Fibroblast of lung (primary cell): ENCODE measurements around the gene TAF1C. TPM values are rescaled to one million over a fixed set of nuclear protein-coding genes. Genes with fewer than 3 reads are reported as not detected.

Source experiments
- DNase-seq, 2 donors: peaks; one replicate each; pipeline versions ENCODE4 v3.0.0 to v3.0.0-alpha.2; 2010; ENCODE audit warnings: low read depth in 2 of 2
- H2AFZ ChIP-seq: 2 replicates; pipeline ENCODE4 v1.5.1; 2012; ENCODE audit warnings: low read length, control low read depth, inconsistent platforms
- H3K27ac ChIP-seq: 2 replicates; pipeline ENCODE4 v1.5.1; 2011; ENCODE audit warnings: low read length, control low read depth; ENCODE audit not compliant: insufficient read depth
- H3K27me3 ChIP-seq: 2 replicates; pipeline ENCODE4 v1.5.1; 2011; ENCODE audit warnings: mild to moderate bottlenecking, low read length; ENCODE audit not compliant: control insufficient read depth, insufficient read depth
- H3K36me3 ChIP-seq: 2 replicates; pipeline ENCODE4 v1.5.1; 2011; ENCODE audit warnings: low read length; ENCODE audit not compliant: control insufficient read depth, insufficient read depth
- H3K4me1 ChIP-seq: 2 replicates; pipeline ENCODE4 v1.5.1; 2011; ENCODE audit warnings: low read length; ENCODE audit not compliant: control insufficient read depth, insufficient read depth; ENCODE audit errors: extremely low read depth
- H3K4me2 ChIP-seq: 2 replicates; pipeline ENCODE4 v1.5.1; 2011; ENCODE audit warnings: low read length, control low read depth; ENCODE audit not compliant: insufficient read depth; ENCODE audit errors: extremely low read depth
- H3K4me3 ChIP-seq, 4 experiments: fragments of 200-600 bp in 1 of 4; sonication (generic) in 1 of 4; replicated peaks in 1 of 4; 2 replicates each; pipeline ENCODE4 v1.5.1; 2011 to 2016; ENCODE audit warnings: low read length in 4 of 4, low read depth in 3 of 4, mild to moderate bottlenecking in 3 of 4, control low read depth in 2 of 4, inconsistent platforms in 1 of 4, mixed read lengths in 1 of 4; ENCODE audit not compliant: insufficient read depth in 1 of 4; ENCODE audit errors: control extremely low read depth in 1 of 4
- H3K79me2 ChIP-seq: 2 replicates; pipeline ENCODE4 v1.5.1; 2012; ENCODE audit warnings: mild to moderate bottlenecking, low read length, inconsistent platforms; ENCODE audit not compliant: control insufficient read depth, insufficient read depth
- H3K9ac ChIP-seq: 2 replicates; pipeline ENCODE4 v1.5.1; 2011; ENCODE audit warnings: mild to moderate bottlenecking, low read length, control low read depth; ENCODE audit not compliant: insufficient read depth
- H3K9me3 ChIP-seq: 2 replicates; pipeline ENCODE4 v1.5.1; 2012; ENCODE audit warnings: low read depth, low read length; ENCODE audit not compliant: control insufficient read depth, insufficient read depth
- H4K20me1 ChIP-seq: 2 replicates; pipeline ENCODE4 v1.5.1; 2011; ENCODE audit warnings: low read length; ENCODE audit not compliant: control insufficient read depth, insufficient read depth; ENCODE audit errors: extremely low read depth
- CTCF ChIP-seq, 2 donors: IDR thresholded peaks in 1 of 2; conservative IDR thresholded peaks in 1 of 2; 1 replicate in 1 of 2; 2 replicates in 1 of 2; pipeline ENCODE4 v1.5.1; 2011 to 2012; ENCODE audit warnings: low read length in 2 of 2, control low read depth in 1 of 2, inconsistent platforms in 1 of 2, low read depth in 1 of 2, mild to moderate bottlenecking in 1 of 2
- EZH2 ChIP-seq: IDR thresholded peaks from 2 replicates; pipeline ENCODE4 v1.5.1; 2012; ENCODE audit warnings: low read length, control low read depth, mild to moderate bottlenecking; ENCODE audit errors: missing control alignments
- polyA plus RNA-seq, 2 donors: library from polyadenylated mRNA; depleted of rRNA in 1 of 2; stranded (reverse) in 1 of 2; unstranded in 1 of 2; fragments of >200 nt; gene quantifications; 2 replicates each; pipeline ENCODE4 v1.2.1, GENCODE V29; 2011 to 2012; ENCODE audit warnings: missing spikeins in 1 of 2
- total RNA-seq: library from RNA; depleted of rRNA; stranded (reverse); fragments of >200 nt; gene quantifications from 2 replicates; pipeline ENCODE4 v1.2.1, GENCODE V29; 2014

Gene TAF1C
- total and polyA plus RNA-seq, 2 donors (not counting 1 experiment from before 2014, with no cell fraction given), result 9.3 to 12.9 TPM

GRCh38 chr16:84136331-84137125, 50.3 kb downstream of the TAF1C start:
- Histone ChIP-seq H3K4me1 (no peaks in the 10 kb centered on the region), H3K27me3 (no peaks in the 10 kb centered on the region), H4K20me1 (no peaks in the 10 kb centered on the region), H3K9me3 (no peaks in the 10 kb centered on the region), H3K79me2 (peaks cover 7% of the 10 kb centered on the region), H3K4me3 (no peak overlapping the region), H3K36me3 (no peaks in the 10 kb centered on the region), H3K4me2 (no peak overlapping the region), H3K9ac (no peak overlapping the region), H2AFZ (no peak overlapping the region), H3K27ac (no peak overlapping the region)
- TF ChIP-seq CTCF (conservative IDR thresholded peaks at IDR 0.05 in 1 of 2, IDR thresholded peaks at IDR 0.05 in 1 of 2; ENCODE audit: low read depth in 1 of 2, low read length in 2 of 2) (no peak), EZH2 (no peak)
- DNase-seq, result peak in 1 of 2 donors; percentile 62

DNA sequence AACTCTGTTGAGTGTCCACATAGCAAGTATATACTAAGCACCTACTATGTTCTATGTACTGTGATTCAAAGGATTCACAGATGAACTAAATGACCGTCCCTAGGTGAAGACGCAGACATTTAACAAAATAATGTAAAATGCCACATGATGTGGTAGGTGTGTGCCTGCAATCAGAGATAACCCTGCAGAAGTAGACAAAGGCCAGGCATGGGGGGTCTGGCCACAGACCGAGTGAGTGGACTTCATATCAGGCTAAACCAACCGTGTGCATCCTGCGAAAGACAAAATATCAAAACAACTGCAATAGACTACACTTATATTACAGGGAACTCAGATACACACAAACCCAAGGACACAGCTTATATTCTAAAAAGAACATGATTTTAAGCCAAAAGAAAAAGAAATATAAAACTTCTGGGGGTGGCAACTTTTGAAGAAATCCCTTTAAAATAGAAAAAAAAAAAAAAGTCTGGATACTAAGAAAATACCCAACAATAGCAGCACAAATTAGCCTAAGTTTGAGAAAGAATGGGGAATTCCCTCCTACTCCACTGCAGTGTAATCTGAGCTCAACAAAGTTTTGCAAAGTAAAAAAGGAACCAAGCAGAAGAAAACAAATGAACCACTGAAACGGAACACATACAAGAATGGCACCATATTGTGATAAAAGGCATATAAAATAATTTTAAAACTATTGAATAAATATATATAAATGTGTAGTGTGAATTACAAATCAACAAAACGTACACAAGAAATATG, 54.2 kb downstream of the TAF1C start:
- Histone ChIP-seq H3K4me1 (no peaks in the 10 kb centered on the region), H3K79me2 (no peaks in the 10 kb centered on the region), H3K9me3 (no peaks in the 10 kb centered on the region), H3K27me3 (no peaks in the 10 kb centered on the region), H3K9ac (no peak overlapping the region), H3K36me3 (peaks cover 2% of the 10 kb centered on the region), H3K4me2 (no peak overlapping the region), H2AFZ (no peak overlapping the region), H3K27ac (no peak overlapping the region), H4K20me1 (no peaks in the 10 kb centered on the region), H3K4me3 (no peak overlapping the region)
- no peak for DNase-seq
- TF ChIP-seq EZH2 (no peak), CTCF (conservative IDR thresholded peaks at IDR 0.05 in 1 of 2, IDR thresholded peaks at IDR 0.05 in 1 of 2; ENCODE audit: low read depth in 1 of 2, low read length in 2 of 2) (no peak)

DNA sequence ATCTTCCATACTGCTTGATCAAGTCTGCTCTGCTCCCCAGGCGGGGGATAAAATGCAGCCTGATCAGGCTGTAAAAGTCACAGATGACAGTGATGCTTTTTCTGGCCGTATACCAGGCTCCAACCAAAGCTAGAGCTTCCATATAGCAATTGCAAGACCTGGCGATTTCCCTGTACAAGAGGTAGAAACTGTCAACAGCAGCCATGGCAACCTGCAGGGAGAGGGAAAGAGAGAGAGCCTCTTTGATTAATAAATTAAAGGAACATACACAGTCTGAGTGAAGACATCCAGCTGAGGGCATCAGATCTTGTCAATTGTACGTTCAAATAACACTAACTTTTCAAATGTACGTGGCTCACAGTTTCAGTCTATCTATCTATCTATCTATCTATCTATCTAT, 55.7 kb downstream of the TAF1C start:
- Histone ChIP-seq H3K4me2 (no peak overlapping the region), H3K36me3 (peaks cover 2% of the 10 kb centered on the region), H3K4me3 (no peak overlapping the region), H3K4me1 (no peaks in the 10 kb centered on the region), H4K20me1 (no peaks in the 10 kb centered on the region), H3K9ac (no peak overlapping the region), H3K27me3 (no peaks in the 10 kb centered on the region), H3K79me2 (no peaks in the 10 kb centered on the region), H2AFZ (no peak overlapping the region), H3K9me3 (no peaks in the 10 kb centered on the region), H3K27ac (no peak overlapping the region)
- TF ChIP-seq CTCF (conservative IDR thresholded peaks at IDR 0.05 in 1 of 2, IDR thresholded peaks at IDR 0.05 in 1 of 2; ENCODE audit: low read depth in 1 of 2, low read length in 2 of 2) (no peak), EZH2 (no peak)
- DNase-seq, result no peak
